Adipocyte (in vitro differentiated cells): Measurements from ENCODE around the gene RANBP9.
A peak's percentile ranks its signal among the peaks of the same experiment; 100 is the strongest.

ENCODE experiments used
- DNase-seq: peaks from one replicate; pipeline ENCODE4 v3.0.0-alpha.2; 2015; ENCODE audit warnings: low read depth
- H3K27me3 ChIP-seq: replicated peaks from 2 replicates; pipeline ENCODE4 v1.7.0; 2013; ENCODE audit warnings: mild to moderate bottlenecking, low read length, moderate library complexity; ENCODE audit not compliant: control insufficient read depth, insufficient read depth
- H3K36me3 ChIP-seq: 2 replicates; pipeline ENCODE4 v1.7.0; 2013; ENCODE audit warnings: low read length, mild to moderate bottlenecking, moderate library complexity; ENCODE audit not compliant: control insufficient read depth, insufficient read depth, severe bottlenecking
- H3K4me1 ChIP-seq: 2 replicates; pipeline ENCODE4 v1.7.0; 2013; ENCODE audit warnings: mild to moderate bottlenecking, low read length, moderate library complexity; ENCODE audit not compliant: control insufficient read depth, insufficient read depth
- H3K4me3 ChIP-seq: 2 replicates; pipeline ENCODE4 v1.7.0; 2013; ENCODE audit warnings: mild to moderate bottlenecking, low read length, moderate library complexity
- H3K9ac ChIP-seq: 2 replicates; pipeline ENCODE4 v1.7.0; 2013; ENCODE audit warnings: mild to moderate bottlenecking, low read length, moderate library complexity
- H3K9me3 ChIP-seq: 2 replicates; pipeline ENCODE4 v1.7.0; 2013; ENCODE audit warnings: mild to moderate bottlenecking, low read length, moderate library complexity; ENCODE audit not compliant: control insufficient read depth

The RANBP9 gene

DNA sequence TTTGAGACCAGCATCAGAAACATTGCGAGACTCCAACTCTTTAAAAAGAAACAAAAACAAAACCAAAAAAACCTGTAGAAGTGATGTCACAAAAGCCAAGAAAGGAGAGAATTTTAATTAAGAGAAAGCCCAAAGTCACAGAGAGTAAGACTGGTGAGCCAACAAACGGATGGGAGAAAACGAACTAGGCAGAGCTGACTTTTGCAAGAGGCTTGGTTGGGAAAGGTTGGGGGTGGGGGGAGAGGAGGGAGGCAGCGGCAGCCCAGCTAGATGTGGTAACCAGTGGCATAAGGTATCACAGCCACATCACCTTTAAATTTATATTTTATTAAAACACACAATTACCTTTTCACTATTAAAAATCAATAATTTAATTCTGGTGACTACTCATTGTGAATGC lies 73.0 kb downstream of the RANBP9 start:
- H3K36me3 ChIP-seq, result peaks cover 57% of the 10 kb centered on the region
- H3K4me3 ChIP-seq, result no peak overlapping the region
- no peak for DNase-seq
- H3K9me3 ChIP-seq, result no peaks in the 10 kb centered on the region
- H3K9ac ChIP-seq, result no peak overlapping the region
- H3K4me1 ChIP-seq, result peaks cover 11% of the 10 kb centered on the region
- no peaks in the 10 kb centered on the region for H3K27me3 ChIP-seq

DNA sequence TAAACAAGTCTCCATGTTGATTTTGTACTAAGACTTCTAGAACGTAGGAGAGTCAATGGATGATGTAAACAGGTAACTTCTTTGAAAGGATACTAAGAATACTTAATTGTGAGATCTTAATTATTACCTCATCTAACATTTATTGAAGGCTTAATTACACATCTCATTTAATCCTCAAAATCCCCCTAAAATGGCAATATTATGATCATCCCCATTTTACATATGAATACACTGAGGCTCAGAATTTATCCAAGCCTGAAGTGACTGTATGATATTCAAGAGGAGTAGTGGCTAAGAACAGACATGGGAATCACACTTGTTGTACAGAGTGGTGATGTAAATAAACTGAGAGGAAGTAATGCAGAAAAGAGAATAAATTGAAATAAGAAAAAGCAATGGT lies 73.6 kb downstream of the RANBP9 start:
- Histone ChIP-seq H3K4me1 (peaks cover 11% of the 10 kb centered on the region), H3K27me3 (no peaks in the 10 kb centered on the region), H3K36me3 (peaks cover 57% of the 10 kb centered on the region), H3K9me3 (no peaks in the 10 kb centered on the region), H3K4me3 (no peak overlapping the region), H3K9ac (no peak overlapping the region)
- DNase-seq, result no peak

DNA sequence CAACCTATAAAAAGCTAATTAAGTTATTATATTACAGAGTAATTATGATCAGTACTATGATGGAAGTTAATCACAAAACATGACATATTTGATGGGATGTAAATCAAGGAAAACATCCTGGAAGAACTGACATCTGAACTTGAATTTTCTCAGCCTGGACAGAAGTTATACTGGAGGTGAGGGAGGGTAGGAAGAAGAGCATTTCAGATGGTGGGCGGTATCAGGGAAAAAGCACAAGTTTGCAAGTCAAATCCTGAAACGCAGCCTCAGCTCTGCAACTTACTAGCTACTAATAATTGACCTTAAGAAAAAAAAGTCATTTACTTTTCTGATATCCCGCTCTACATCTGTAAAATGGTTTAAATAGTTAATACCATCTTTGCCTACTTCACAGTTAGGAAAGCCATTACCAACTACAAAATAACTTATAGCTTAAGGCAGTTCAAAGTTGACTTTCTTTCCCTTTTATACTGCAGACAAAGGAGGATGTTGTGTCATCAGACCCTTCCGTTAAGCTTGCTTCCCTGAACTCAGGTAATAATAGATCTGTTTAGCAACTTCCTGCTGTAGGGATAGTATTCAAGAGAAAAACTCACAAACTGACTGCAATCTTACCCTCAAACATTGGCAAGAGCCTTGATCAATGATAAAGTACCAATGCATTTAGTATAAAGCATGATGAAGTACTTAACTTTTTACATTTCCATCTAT lies 75.5 kb downstream of the RANBP9 start:
- H3K27me3 ChIP-seq, result no peaks in the 10 kb centered on the region
- H3K36me3 ChIP-seq, result peaks cover 74% of the 10 kb centered on the region
- peaks cover 13% of the 10 kb centered on the region for H3K4me1 ChIP-seq
- H3K9ac ChIP-seq, result no peak overlapping the region
- DNase-seq, result no peak
- no peak overlapping the region for H3K4me3 ChIP-seq
- H3K9me3 ChIP-seq, result no peaks in the 10 kb centered on the region

DNA sequence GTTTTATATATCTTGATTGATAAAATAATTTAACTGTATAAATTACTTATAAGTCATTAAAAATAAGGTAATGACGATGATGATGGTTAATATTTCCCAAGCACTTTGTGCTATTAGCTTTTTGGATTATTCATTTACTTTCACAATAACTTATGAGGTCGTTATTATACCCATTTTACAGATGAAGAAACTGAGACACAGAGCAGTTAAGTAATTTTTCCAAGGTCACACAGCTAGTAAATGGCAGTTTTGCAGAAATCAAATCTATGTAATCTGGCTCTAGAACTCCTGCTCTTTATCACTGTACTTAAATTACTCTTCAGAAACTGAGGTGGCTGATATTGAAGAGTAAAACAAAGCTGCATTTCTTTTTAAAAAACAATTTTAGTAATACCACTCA lies 78.3 kb downstream of the RANBP9 start:
- H3K36me3 ChIP-seq, result peaks cover 76% of the 10 kb centered on the region
- H3K4me1 ChIP-seq, result peaks cover 9% of the 10 kb centered on the region
- no peak overlapping the region for H3K4me3 ChIP-seq
- DNase-seq, result no peak
- no peaks in the 10 kb centered on the region for H3K27me3 ChIP-seq
- H3K9ac ChIP-seq, result no peak overlapping the region
- H3K9me3 ChIP-seq, result no peaks in the 10 kb centered on the region

DNA sequence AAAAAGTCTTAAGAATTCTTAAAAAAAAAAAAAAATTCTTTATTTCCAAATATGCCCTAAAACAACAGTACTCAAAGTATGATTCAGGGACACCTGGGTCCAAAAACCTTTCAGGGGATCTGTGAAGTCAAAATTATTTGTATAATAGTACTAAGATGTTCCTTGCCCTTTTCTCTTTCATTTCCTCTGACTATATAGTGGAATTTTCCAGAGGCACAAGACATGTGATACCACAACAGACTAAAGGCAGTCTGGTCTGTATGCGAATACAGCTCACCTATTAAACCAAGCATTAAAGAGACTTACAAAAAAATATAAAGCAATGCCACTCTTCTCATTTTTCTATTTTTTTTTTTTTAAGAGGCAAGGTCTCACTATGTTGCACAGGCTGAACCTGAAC lies 81.1 kb downstream of the RANBP9 start:
- no peaks in the 10 kb centered on the region for H3K27me3 ChIP-seq
- H3K4me1 ChIP-seq, result peaks cover 9% of the 10 kb centered on the region
- no peak overlapping the region for H3K9ac ChIP-seq
- no peak for DNase-seq
- H3K36me3 ChIP-seq, result peaks cover 79% of the 10 kb centered on the region
- no peaks in the 10 kb centered on the region for H3K9me3 ChIP-seq
- H3K4me3 ChIP-seq, result no peak overlapping the region

DNA sequence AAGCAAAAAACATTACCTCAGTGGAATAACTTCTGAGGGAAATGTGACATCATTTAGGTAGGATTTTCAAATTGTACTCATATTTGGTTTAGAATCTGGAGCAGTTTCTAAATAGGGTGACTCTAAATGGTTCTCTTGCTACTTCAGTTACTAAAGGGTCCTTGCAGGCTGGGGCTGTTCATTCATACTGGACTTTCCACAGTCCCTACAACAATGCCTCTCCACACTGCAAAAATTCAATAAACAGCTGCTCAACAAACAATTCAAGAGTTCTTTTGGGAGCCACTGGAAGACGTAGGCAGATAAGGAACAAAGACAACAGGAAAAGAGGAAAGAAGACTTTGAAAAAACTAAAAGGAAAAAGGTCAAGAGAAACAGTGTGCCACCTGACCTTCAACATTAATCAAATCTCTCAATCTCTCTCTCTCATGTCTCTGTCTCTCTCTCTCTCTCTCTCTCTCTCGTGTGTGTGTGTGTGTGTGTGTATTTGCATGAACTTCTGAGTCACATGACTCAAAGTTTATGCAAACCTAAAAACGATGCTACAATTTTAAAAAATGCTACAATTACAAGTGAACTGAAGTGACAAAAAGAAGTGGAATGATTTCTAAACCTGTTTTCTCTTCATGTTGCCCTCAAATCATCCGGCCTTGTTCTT lies 82.0 kb downstream of the RANBP9 start:
- Histone ChIP-seq H3K9ac (no peak overlapping the region), H3K9me3 (no peaks in the 10 kb centered on the region), H3K4me1 (peaks cover 9% of the 10 kb centered on the region), H3K4me3 (no peak overlapping the region), H3K36me3 (peaks cover 88% of the 10 kb centered on the region), H3K27me3 (no peaks in the 10 kb centered on the region)
- DNase-seq, result no peak

DNA sequence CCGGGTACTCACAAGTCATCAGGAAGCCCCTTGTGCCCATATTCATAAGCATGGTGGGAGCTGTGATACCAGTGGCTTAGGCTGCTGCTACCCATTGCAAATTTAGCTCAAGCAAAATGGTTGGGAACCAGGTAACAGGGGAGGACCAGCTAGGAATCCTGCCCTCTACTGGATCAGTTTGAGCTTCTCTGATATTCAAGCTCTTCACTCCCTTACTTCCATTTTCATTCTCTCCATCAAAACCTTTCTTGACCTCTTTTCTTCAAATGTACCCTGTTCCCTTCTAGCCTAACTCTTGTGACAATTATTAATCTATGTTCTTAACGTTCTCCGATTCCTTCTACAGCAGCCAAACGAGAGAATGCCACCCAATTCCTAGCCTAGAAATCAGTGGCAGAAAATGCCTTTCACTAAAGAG lies 86.8 kb downstream of the RANBP9 start:
- no peak overlapping the region for H3K4me3 ChIP-seq
- H3K36me3 ChIP-seq, result peaks cover 95% of the 10 kb centered on the region
- no peaks in the 10 kb centered on the region for H3K27me3 ChIP-seq
- peak; percentile 33 for DNase-seq
- H3K4me1 ChIP-seq, result no peaks in the 10 kb centered on the region
- no peak overlapping the region for H3K9ac ChIP-seq
- H3K9me3 ChIP-seq, result no peaks in the 10 kb centered on the region

DNA sequence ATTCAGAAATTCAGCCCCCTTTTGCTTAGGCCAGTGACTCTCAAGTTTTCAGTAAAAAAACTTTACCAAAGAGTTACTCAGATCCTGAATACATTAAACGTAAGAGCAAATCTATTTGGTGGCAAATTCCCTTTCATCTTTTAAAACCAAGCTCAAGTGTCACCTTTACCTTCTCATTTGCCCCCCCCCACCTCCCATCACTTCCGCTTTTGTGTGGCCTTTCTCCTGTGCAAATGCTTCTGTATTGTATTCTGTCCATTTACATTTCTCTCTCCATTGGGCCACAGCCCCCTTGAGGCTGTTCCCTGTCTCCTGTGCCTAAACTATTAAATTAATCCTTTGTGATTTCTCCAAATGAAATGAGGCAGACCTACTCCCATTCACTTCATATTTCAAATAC lies 94.6 kb downstream of the RANBP9 start:
- H3K9ac ChIP-seq, result peak overlapping the region; percentile 92
- no peaks in the 10 kb centered on the region for H3K9me3 ChIP-seq
- H3K36me3 ChIP-seq, result peaks cover 48% of the 10 kb centered on the region
- H3K4me3 ChIP-seq, result peak overlapping the region; percentile 93
- no peak for DNase-seq
- H3K27me3 ChIP-seq, result no peaks in the 10 kb centered on the region
- peaks cover 26% of the 10 kb centered on the region for H3K4me1 ChIP-seq

DNA sequence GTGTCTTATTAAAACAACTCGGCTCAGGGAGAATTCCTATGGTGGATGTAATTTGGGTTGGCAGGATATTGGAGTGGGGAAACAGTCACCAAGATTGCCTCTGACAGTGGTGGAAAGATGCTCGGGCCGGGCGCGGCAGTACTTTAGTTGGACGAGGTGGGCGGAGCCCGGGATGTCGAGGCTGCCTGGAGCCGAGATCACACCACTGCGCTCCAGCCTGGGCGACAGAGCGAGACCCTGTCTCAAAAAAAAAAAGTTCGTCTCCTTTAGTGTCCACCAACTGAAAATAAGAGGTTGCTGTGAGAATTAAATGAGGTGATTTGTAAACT lies 95.9 kb downstream of the RANBP9 start:
- Histone ChIP-seq H3K9me3 (no peaks in the 10 kb centered on the region), H3K36me3 (peaks cover 35% of the 10 kb centered on the region), H3K4me1 (peaks cover 26% of the 10 kb centered on the region), H3K4me3 (peak overlapping the region; percentile 93), H3K27me3 (no peaks in the 10 kb centered on the region), H3K9ac (peak overlapping the region; percentile 92)
- peak; percentile 82 for DNase-seq

DNA sequence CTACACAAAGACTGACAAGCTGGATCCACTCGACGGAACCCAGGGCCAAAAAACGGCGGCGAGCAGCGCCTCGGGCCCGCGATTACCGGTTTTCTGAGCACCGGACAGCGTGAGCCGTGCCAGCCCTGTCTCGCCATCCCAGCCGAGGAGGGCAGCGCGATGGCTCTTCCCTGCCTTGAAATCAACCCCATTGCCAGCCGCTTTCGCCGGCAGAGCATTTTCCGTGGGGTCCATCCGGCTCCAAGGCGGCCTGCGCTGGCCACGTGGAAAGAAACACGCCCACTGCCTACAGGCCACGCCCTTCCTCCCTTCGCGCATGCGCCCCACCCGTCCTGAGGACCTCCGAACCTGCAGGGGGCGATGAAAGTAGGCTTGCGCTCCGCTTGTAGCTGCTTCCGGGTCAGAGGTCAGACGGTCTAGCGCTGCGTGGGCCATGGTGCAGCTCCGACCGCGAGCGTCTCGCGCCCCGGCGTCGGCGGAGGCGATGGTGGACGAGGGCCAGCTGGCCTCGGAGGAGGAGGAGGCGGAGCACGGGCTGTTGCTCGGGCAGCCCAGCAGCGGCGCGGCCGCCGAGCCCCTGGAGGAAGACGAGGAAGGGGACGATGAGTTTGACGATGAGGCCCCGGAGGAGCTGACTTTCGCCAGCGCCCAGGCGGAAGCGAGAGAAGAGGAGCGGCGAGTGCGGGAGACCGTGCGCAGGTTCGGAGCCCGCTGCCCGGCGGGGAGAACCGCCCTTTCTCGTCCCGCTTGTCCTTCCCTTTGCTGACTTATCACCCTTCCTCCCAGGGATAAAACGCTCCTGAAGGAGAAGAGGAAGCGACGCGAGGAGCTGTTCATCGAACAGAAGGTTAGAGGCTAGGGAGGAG lies 96.5 kb downstream of the RANBP9 start, which contains the start of gene NOL7:
Gene NOL7, plus strand, starts transcription at position 410 of the 866 bp plus-strand sequence. Its CDS starts 24 bp downstream, at position 434.
- H3K27me3 ChIP-seq, result no peaks in the 10 kb centered on the region
- H3K4me3 ChIP-seq, result peak within 1 kb of the TSS; percentile 93
- H3K9me3 ChIP-seq, result no peaks in the 10 kb centered on the region
- H3K36me3 ChIP-seq, result peaks cover 29% of the 10 kb centered on the region
- DNase-seq, result peak; percentile 100
- H3K9ac ChIP-seq, result peak within 1 kb of the TSS; percentile 92
- peaks cover 26% of the 10 kb centered on the region for H3K4me1 ChIP-seq
